Measurements from ENCODE around the gene PRSS21.
A peak's percentile ranks its signal among the peaks of the same experiment; 100 is the strongest.

PRSS21 gene

DNA sequence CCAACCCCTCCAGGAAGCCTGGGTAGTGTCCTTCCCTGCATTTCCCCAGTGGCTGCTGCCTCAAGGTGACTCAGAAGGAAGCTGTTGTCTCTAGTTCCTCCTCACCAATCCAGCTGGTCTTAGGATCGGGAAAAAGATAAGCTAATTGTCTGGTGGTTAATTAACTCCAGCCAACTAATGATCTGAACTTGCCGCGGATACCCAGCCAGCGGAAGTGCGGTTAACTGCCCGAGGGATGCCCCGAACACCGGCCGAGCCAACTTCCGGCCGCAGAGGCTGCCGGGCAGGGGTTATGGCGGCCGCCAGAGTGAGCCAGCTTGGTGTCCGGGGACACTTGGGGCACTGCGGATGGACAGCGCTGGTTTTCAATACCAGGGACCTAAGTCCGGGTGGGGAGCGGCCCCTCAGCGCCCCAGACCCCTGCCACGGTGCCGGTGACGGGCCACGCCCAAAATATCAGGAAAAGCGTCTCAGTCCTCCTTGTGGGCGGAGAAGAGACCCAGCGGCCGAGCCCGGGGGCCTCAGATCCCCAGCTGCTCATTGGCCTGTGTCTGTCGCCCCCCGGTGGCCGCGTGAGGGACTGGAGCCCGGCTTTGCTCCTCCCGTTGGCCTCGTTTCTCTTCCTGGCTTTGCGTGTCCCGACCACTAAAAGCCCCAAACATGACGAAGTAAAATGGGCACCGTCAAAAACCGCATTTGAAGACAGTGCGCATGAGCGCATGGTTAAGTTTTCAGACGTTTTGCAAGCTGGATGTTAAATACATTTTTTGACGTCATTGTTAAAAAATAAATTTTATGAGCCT, 51.2 kb downstream of the PRSS21 start:
- Histone ChIP-seq H3K27ac (ENCODE audit: low read length) (peak overlapping the region; percentile 71), H3K27me3 (ENCODE audit: low read depth, low read length) (no peaks in the 10 kb centered on the region), H3K79me2 (ENCODE audit: low read length) (no peaks in the 10 kb centered on the region), H4K20me1 (ENCODE audit: insufficient read depth, low read length) (no peaks in the 10 kb centered on the region), H3K4me2 (ENCODE audit: low read length) (peak overlapping the region; percentile 65), H3K36me3 (replicated peaks; ENCODE audit: low read depth, low read length) (no peaks in the 10 kb centered on the region), H3K4me3 (ENCODE audit: low read length) (peak overlapping the region; percentile 89), H2AFZ (ENCODE audit: low read depth, low read length) (peak overlapping the region; percentile 95), H3K4me1 (ENCODE audit: low read length) (no peaks in the 10 kb centered on the region), H3K9ac (ENCODE audit: low read length) (peak overlapping the region; percentile 83), H3K9me3 (ENCODE audit: insufficient read depth, low read length) (no peaks in the 10 kb centered on the region)
- TF ChIP-seq EZH2phosphoT487 (IDR thresholded peaks at IDR 0.05; ENCODE audit: low read depth) (no peak), CTCF (IDR thresholded peaks at IDR 0.05; ENCODE audit: low read depth, low read length) (peak; percentile 82)
